Kidney (tissue), 14 donors: Measurements from ENCODE around the gene LRPAP1. TPM values are rescaled to one million over a fixed set of nuclear protein-coding genes. Genes with fewer than 3 reads are reported as not detected.

Experiments used
- DNase-seq, 5 donors: peaks; one replicate each; pipeline ENCODE4 v3.0.0-alpha.2; 2013 to 2020
- FAIRE-seq: peaks from 2 replicates; lab custom pipeline; 2012; peaks lifted over from hg19 to GRCh38; lab: Jason Lieb, UNC
- H3K27ac ChIP-seq, 2 donors: one replicate each; pipeline ENCODE4 v1.7.0; 2013; ENCODE audit warnings: low read depth in 2 of 2, low read length in 2 of 2, inconsistent platforms in 1 of 2
- H3K27me3 ChIP-seq: one replicate; pipeline ENCODE4 v1.7.1; 2013; ENCODE audit warnings: low read length, inconsistent platforms; ENCODE audit not compliant: control insufficient read depth, insufficient read depth
- H3K36me3 ChIP-seq, 3 donors: one replicate each; pipeline versions ENCODE4 v1.7.0 to v1.7.1; 2013; ENCODE audit warnings: low read length in 3 of 3, control low read depth in 1 of 3, inconsistent platforms in 1 of 3; ENCODE audit not compliant: insufficient read depth in 3 of 3, control insufficient read depth in 2 of 3
- H3K4me1 ChIP-seq, 3 donors: one replicate each; pipeline versions ENCODE4 v1.7.0 to v1.7.1; 2013; ENCODE audit warnings: low read length in 3 of 3, inconsistent platforms in 1 of 3, low read depth in 1 of 3; ENCODE audit not compliant: control insufficient read depth in 2 of 3, insufficient read depth in 2 of 3
- H3K4me3 ChIP-seq, 3 donors: one replicate each; pipeline versions ENCODE4 v1.7.0 to v1.8.1; 2013; ENCODE audit warnings: low read length in 3 of 3, control low read depth in 1 of 3, inconsistent platforms in 1 of 3
- H3K9ac ChIP-seq, 3 donors: one replicate each; pipeline versions ENCODE4 v1.7.0 to v1.7.1; 2013; ENCODE audit warnings: low read length in 3 of 3, control low read depth in 1 of 3, inconsistent platforms in 1 of 3
- H3K9me3 ChIP-seq, 3 donors: one replicate each; pipeline versions ENCODE4 v1.7.0 to v1.7.1; 2013; ENCODE audit warnings: low read length in 3 of 3, control low read depth in 1 of 3, inconsistent platforms in 1 of 3; ENCODE audit not compliant: control insufficient read depth in 2 of 3, insufficient read depth in 1 of 3
- intact Hi-C: fragments of 100-400 bp; cut with DNase I; formaldehyde crosslinking; loops from one replicate; pipeline ENCODE4 v1.11.1; 2022
- polyA plus RNA-seq: library from polyadenylated mRNA; stranded (reverse); fragments of 350-450 nt; fragmentation: Illumina TruSeq; extraction: RNeasy Lipid Tissue Mini Kit (QIAGEN cat#74804); gene quantifications from one replicate; pipeline ENCODE4 v1.2.3, GENCODE V29; 2014; ENCODE audit warnings: low read depth, low replicate concordance; ENCODE audit not compliant: insufficient read depth
- total RNA-seq: library from RNA; stranded (reverse); fragmentation: NEBNext Ultra II Directional; extraction: Animal tissue kit (Norgen Biotek cat#: 25700); gene quantifications from one replicate; pipeline ENCODE4 v1.2.1, GENCODE V29; 2021
- TF ChIP-seq, protein P1 (sequence below): IDR thresholded peaks from 3 replicates; pipeline ENCODE4 v1.5.1; 2012; ENCODE audit warnings: mild to moderate bottlenecking, moderate library complexity, borderline replicate concordance; ENCODE audit not compliant: insufficient read depth; ENCODE audit errors: extremely low read depth
- donor health status: control.
- donor health status: control.
- donor health status: control.
- donor health status: control.
- donor health status: control.
- donor health status: DM: yes; HTN: yes; CAD: no.
- donor health status: Normal renal cell carcinoma (clear cell type).

LRPAP1 gene
- total and polyA plus RNA-seq, 2 donors from 2014 or later, result 204 to 373 TPM

- Histone ChIP-seq H3K27me3 (no peaks in the 10 kb centered on the region), H3K4me1 (peaks cover 0 to 2% (median 0%) of the 10 kb centered on the region in 3 donors), H3K27ac (no peak overlapping the region), H3K9ac (no peak overlapping the region), H3K36me3 (peaks cover 0 to 10% (median 0%) of the 10 kb centered on the region in 3 donors), H3K9me3 (no peaks in the 10 kb centered on the region), H3K4me3 (no peak overlapping the region)
- DNase-seq (no peak), FAIRE-seq (no peak)
- TF ChIP-seq, protein P1, sequence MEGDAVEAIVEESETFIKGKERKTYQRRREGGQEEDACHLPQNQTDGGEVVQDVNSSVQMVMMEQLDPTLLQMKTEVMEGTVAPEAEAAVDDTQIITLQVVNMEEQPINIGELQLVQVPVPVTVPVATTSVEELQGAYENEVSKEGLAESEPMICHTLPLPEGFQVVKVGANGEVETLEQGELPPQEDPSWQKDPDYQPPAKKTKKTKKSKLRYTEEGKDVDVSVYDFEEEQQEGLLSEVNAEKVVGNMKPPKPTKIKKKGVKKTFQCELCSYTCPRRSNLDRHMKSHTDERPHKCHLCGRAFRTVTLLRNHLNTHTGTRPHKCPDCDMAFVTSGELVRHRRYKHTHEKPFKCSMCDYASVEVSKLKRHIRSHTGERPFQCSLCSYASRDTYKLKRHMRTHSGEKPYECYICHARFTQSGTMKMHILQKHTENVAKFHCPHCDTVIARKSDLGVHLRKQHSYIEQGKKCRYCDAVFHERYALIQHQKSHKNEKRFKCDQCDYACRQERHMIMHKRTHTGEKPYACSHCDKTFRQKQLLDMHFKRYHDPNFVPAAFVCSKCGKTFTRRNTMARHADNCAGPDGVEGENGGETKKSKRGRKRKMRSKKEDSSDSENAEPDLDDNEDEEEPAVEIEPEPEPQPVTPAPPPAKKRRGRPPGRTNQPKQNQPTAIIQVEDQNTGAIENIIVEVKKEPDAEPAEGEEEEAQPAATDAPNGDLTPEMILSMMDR, result no peak
- intact Hi-C loops, result no loop called here
These were observed 31.6 kb downstream of the LRPAP1 start for GRCh38 chr4:3500634-3501101.

DNA sequence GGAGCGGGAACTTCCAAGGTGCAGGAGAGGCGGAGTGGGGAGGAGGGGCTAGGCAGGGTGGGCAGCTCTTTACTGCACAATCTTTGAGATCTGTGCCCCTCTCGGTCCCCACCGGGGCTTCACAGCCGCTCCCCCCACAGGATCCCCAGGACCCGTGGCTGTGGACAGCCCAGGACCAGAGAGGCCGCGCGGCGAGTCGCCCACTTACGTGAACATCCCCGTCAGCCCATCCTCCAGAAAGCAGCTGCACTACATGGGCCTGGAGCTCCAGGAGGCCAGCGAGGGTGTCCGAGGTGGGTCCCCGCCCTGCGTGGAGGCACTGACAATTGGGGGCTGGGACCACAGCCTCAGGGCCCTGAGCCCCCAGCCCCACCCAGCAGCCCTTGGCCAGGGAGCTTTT lies 32.1 kb downstream of the LRPAP1 start:
- Histone ChIP-seq H3K9ac (no peak overlapping the region), H3K27me3 (no peaks in the 10 kb centered on the region), H3K9me3 (no peaks in the 10 kb centered on the region), H3K4me1 (peaks cover 0 to 2% (median 0%) of the 10 kb centered on the region in 3 donors), H3K4me3 (no peak overlapping the region), H3K36me3 (peaks cover 0 to 5% (median 0%) of the 10 kb centered on the region in 3 donors), H3K27ac (no peak overlapping the region)
- TF ChIP-seq, protein P1, result no peak
- no peak for DNase-seq
- intact Hi-C loops, result no loop called here
- FAIRE-seq, result no peak

DNA sequence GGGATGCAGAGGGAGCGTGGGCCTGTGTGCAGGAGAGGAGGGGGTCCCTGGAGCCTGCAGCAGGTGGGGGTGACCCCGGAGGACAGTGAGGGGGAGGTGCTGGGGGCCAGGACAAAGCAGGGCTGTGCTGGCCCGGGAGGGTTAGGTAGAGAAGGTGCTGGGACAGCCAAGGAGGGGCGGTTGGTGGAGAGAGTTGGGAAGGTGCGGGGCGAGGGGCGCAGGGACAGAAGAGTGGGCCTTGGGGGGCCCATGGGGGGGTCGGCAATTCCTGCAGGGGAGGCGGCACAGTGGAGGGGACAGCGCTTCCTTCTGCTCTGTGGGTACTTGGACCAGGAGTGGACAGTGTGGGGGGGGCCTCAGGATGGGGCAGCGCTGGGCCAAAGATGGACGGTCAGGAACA lies 32.5 kb downstream of the LRPAP1 start:
- TF ChIP-seq, protein P1, result no peak
- Histone ChIP-seq H3K27ac (no peak overlapping the region), H3K4me3 (no peak overlapping the region), H3K27me3 (no peaks in the 10 kb centered on the region), H3K9me3 (no peaks in the 10 kb centered on the region), H3K4me1 (peaks cover 0 to 2% (median 0%) of the 10 kb centered on the region in 3 donors), H3K9ac (no peak overlapping the region), H3K36me3 (peaks cover 0 to 4% (median 0%) of the 10 kb centered on the region in 3 donors)
- no peak for DNase-seq
- intact Hi-C loops, result no loop called here
- no peak for FAIRE-seq
